ENCODE measurements around the gene KIAA1958.

KIAA1958 gene

DNA sequence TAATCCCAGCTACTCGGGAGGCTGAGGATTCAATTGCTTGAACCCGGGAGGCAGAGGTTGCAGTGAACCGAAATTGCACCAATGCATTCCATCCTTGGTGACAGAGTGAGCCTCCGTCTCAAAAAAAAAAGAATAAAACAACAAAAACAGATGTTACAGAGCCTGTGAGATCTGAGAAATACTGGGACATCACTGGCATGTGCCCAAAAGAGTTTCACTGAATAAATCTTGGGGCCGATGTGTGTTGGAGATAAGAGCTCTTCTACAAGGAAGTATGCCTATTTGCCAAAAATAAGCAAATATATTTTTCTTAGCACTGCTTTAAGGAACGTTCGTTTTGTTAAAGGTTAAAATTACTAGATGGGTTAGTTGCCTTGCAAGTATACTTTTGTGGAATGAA is 55.1 kb downstream of the KIAA1958 start:
- peak in 1 of 2 experiments; percentile 55 for DNase-seq (ENCODE audit: low read depth in 1 of 2, low spot score in 1 of 2)
- in situ Hi-C loops (cut with HindIII; ENCODE audit: low pct_unique_long_range_greater_than_20kb, low sequenced_read_pairs), result no loop called here
- TF ChIP-seq JUND (IDR thresholded peaks at IDR 0.05; ENCODE audit: low read depth), result no peak

DNA sequence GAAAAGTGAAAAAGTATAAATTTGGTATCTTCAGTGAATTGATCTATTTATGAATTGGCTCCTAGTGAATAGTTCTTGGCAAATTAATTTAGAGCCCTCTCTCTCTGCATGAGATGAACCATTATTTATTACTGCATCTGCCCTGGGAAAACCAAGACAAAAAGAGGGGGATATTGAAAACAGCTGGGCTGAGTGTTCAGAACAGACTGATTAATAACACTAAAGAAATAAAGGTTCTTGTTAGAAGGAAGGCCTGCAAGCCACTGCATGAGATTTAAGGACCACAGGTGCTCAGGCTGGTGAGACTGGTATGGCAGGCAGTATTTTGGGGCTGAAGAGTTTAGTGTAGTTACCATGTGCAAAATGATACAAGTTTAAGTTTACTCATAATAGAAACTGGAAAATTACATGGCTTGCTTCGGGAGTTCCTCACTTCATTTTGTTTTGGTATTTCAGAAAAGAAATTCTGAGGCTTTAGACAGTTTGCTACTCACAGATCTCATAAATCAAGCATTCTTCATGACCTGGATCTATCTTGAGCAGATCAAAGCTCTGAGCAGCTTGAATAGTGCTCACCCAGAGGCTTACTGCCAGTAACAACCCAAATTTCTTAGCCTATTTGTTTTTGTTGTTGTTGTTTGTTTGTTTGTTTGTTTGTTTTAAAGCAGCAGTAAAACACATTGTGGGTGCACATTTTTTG is 56.1 kb downstream of the KIAA1958 start:
- in situ Hi-C loops (cut with HindIII; ENCODE audit: low pct_unique_long_range_greater_than_20kb, low sequenced_read_pairs), result no loop called here
- TF ChIP-seq JUND (IDR thresholded peaks at IDR 0.05; ENCODE audit: low read depth), result no peak
- no peak for DNase-seq (ENCODE audit: low read depth in 1 of 2, low spot score in 1 of 2)

DNA sequence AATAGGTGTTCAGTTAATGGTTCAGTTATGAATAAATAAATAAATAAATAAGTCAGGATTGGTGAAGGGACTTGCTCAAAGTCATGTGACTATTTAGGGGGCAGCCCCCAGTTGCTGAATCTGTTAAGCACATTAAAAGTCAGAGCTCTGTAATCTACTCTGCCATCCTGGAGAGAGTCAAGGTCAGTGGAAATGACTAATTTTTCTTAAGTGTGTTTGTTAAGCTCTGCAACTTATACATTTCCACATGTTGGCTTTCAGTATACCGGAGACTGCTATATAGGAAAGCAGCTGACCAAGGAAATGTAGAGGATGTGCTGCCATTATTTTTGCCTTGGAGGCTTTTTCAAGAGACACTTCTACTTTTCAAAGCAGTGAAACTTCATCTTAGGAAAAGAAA is 57.9 kb downstream of the KIAA1958 start:
- no peak for DNase-seq (ENCODE audit: low read depth in 1 of 2, low spot score in 1 of 2)
- TF ChIP-seq JUND (IDR thresholded peaks at IDR 0.05; ENCODE audit: low read depth), result no peak
- in situ Hi-C loops (cut with HindIII; ENCODE audit: low pct_unique_long_range_greater_than_20kb, low sequenced_read_pairs), result no loop called here

DNA sequence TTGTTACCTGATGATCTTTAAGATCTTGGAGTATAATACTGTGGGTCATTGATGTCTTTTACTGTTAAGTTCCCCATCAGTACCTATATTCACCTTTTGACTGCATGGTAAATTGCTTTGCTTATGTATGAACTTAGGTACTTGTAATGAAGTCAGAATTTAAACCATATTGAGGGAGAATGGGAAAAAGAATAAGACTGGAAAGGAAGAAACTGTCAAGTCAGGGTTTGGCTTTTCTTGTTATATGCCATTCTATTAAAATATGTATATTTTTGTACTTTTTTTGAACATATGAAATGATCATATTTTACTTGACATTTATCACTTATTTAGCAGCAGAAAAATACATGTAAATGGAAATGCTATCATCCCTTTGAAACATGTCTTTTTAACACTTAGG is 58.6 kb downstream of the KIAA1958 start:
- in situ Hi-C loops (cut with HindIII; ENCODE audit: low pct_unique_long_range_greater_than_20kb, low sequenced_read_pairs), result no loop called here
- DNase-seq (ENCODE audit: low read depth in 1 of 2, low spot score in 1 of 2), result no peak
- no peak for TF ChIP-seq JUND (IDR thresholded peaks at IDR 0.05; ENCODE audit: low read depth)

DNA sequence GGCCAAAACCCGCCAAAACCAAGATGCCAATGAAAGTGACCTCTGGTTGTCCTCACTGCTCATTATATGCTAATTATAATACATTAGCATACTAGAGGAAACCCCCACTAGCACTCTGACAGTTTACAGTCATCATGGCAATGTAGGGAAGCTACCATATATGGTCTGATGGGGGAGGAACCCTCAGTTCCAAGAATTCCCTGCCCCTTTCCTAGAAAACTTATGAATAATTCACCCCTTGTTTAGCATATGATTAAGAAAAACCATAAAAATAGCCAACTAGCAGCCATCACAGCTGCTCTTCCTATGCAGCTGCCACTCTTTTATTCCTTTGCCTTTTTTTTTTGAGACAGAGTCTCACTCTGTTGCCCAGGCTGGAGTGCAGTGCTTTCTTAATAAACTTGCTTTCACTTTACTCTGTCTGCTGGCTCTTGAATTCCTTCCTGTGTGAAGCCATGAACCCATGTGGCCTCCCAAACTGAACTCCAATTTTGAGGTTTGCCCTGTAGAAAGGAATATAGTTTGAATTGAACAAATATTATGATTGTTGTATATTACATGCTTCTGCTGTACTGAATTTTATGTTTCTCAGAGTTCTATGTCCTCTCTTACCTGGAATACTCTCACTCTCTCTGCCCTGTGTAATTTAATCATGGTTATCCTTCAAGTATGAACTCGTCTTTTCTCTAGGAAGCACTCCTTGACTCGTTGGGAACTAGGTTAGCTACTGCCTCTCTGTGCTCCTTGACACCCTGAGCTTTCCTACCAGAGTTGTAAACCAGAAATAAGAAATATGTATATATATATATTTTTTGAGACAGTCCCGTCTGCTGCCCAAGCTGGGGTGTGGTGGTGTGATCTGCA is 59.8 kb downstream of the KIAA1958 start:
- DNase-seq (ENCODE audit: low read depth in 1 of 2, low spot score in 1 of 2), result peak in 1 of 2 experiments; percentile 73
- TF ChIP-seq JUND (IDR thresholded peaks at IDR 0.05; ENCODE audit: low read depth), result no peak
- in situ Hi-C loops (cut with HindIII; ENCODE audit: low pct_unique_long_range_greater_than_20kb, low sequenced_read_pairs), result no loop called here

DNA sequence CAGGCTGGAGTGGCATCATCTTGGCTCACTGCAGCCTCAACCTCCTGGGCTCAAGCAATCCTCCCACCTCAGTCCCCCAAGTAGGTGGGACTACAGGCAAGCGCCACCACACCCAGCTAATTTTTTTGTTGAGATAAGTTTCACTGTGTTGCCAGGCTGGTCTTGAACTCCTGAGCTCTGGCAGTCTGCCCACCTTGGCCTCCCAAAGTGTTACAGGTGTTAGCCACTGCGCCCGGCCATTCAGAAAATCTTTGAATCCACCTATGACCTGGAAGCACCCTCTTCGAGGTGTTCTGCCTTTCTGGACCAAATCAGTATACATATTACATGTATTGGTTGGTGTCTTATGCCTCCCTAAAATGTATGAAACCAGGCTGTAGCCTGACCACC is 61.4 kb downstream of the KIAA1958 start:
- TF ChIP-seq JUND (IDR thresholded peaks at IDR 0.05; ENCODE audit: low read depth), result no peak
- no peak for DNase-seq (ENCODE audit: low read depth in 1 of 2, low spot score in 1 of 2)
- in situ Hi-C loops (cut with HindIII; ENCODE audit: low pct_unique_long_range_greater_than_20kb, low sequenced_read_pairs), result no loop called here

DNA sequence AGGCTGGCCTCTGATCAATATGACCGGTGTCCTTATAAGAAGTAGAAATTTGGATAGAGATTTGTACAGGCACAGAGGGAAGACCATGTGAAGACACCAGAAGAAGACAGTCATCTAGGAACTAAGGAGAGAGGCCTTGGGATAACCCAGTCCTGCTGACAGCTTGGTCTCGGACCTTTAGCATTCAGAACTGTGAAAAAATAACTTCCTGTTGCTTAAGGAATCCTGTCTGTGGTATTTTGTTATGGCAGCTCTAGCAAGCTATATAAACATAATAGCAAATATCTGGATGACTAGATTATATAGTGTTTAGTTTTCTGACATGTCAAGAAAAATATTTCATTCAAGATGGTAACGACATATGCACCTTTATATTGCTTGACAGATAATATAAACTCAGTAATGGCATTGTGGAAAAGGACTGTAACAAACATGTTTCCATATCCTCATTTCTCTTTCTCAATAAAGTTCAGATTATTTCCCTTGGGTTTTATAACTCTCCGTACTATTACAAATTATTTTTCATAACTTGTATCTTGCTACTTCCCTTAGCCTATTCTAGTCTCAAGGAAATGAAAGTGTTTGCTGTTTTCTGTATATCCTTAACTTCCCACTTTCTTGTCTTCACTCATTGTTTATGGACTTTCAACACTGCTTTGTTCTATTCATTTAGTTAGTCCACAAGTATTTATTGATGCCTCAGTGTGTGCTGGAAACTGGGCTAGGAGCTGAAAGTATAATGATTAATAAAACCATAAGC is 62.4 kb downstream of the KIAA1958 start:
- in situ Hi-C loops (cut with HindIII; ENCODE audit: low pct_unique_long_range_greater_than_20kb, low sequenced_read_pairs), result no loop called here
- DNase-seq (ENCODE audit: low read depth in 1 of 2, low spot score in 1 of 2), result no peak
- TF ChIP-seq JUND (IDR thresholded peaks at IDR 0.05; ENCODE audit: low read depth), result no peak

DNA sequence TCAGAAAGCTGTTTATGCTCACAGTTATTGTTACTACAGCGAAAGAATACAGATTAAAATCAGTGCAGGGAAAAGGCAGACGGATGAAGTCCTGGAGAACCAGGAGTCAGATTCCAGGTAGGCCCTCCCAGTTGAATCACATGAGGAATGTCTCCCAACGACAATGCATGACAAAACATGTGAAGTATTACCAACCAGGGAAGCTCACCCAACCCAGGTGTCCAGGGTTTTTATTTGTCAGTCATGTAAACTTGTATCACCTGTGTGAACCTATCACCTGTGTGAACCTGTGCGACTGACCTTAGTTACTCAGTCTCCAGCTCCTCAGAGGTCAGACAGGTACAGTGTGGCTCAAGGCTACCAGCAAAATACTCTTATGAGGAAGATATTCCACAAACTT is 63.9 kb downstream of the KIAA1958 start:
- in situ Hi-C loops (cut with HindIII; ENCODE audit: low pct_unique_long_range_greater_than_20kb, low sequenced_read_pairs), result no loop called here

DNA sequence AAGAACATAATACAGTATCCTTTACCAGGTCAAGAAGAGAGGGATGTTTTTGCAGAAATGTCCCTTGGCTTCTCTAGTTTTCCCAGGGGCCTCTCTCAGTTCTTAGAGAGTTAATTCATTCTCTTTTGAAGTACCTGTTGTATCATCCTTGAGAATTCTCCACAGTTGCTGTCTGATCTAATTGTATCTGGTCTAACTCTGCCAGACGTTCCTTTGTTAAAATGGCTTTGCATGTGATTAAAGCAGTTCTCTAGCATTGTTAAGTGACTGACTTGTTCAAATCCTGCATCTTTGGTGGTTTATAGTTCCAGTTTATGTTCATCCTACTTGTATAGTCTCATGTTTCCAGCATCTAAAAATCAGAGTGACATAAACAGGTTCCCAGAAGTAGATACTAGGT is 65.0 kb downstream of the KIAA1958 start:
- no peak for DNase-seq (ENCODE audit: low read depth in 1 of 2, low spot score in 1 of 2)
- in situ Hi-C loops (cut with HindIII; ENCODE audit: low pct_unique_long_range_greater_than_20kb, low sequenced_read_pairs), result no loop called here
- TF ChIP-seq JUND (IDR thresholded peaks at IDR 0.05; ENCODE audit: low read depth), result no peak

More for the DNA sequence above, 63.9 kb downstream of the KIAA1958 start:
- TF ChIP-seq JUND (IDR thresholded peaks at IDR 0.05; ENCODE audit: low read depth), result no peak
- DNase-seq (ENCODE audit: low read depth in 1 of 2, low spot score in 1 of 2), result peak in 1 of 2 experiments; percentile 38

DNA sequence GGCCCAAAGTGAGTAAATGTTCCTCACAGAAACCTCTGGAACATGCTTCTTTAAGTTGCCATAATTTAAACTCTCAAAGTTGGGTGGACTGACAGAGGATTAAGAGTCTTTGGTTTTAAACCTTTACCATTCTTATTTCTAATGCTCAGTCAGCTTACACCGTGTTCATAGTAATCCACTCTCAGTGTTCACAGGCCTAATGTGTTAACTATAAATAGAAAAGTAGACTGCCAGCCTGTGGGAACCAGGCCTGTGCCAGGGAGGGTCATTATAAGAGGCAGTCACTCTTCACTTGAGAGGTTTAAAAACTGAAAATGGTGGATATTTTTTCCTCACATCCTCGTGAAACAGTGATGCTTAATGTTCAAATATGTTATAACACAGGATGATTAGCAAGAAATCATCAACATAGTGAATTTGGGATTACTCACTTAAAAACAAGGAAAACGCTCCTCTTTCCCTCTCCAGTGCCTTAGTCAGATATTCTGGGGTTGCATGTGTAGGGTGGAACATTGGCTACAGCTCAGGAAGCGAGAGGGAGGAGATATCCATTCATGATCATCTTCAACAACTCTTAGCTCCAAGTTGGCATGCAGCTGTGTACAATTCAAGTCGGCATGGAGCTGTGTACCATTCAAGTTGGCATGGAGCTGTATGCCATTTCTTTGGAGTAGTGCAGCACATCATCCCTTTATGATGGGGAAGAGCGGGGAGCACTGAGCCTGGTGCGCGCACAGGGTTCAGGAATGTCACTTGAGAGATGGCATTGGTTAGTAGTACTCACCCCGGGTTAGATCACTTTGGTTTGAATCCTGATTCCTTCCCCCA is 65.8 kb downstream of the KIAA1958 start:
- TF ChIP-seq JUND (IDR thresholded peaks at IDR 0.05; ENCODE audit: low read depth), result no peak
- DNase-seq (ENCODE audit: low read depth in 1 of 2, low spot score in 1 of 2), result no peak
- in situ Hi-C loops (cut with HindIII; ENCODE audit: low pct_unique_long_range_greater_than_20kb, low sequenced_read_pairs), result no loop called here

DNA sequence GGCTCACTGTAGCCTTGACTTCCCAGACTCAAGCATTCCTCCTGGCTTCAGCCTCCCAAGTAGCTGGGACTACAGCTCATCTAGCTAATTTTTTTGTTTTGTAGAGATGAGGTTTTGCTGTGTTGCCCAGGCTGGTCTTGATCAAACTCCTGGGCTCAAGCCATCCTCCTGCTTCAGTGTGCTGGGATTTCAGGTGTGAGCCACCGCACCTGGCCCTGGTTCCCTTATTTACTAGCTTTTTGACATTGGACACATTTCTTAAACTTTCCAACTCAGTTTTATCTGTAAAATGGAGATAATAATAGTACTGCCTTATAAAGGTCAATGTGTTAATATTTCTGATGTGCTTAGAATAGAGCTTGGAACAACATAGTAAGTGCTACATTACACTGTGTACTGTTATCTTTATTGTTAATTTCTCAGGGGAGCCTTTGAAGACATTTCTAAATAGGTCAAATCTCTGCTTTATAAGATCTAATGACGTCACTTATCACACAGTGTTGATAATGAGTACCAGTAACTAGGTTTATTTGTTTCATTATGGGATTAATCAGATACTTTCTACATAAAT is 66.7 kb downstream of the KIAA1958 start:
- no peak for DNase-seq (ENCODE audit: low read depth in 1 of 2, low spot score in 1 of 2)
- in situ Hi-C loops (cut with HindIII; ENCODE audit: low pct_unique_long_range_greater_than_20kb, low sequenced_read_pairs), result no loop called here
- TF ChIP-seq JUND (IDR thresholded peaks at IDR 0.05; ENCODE audit: low read depth), result no peak

DNA sequence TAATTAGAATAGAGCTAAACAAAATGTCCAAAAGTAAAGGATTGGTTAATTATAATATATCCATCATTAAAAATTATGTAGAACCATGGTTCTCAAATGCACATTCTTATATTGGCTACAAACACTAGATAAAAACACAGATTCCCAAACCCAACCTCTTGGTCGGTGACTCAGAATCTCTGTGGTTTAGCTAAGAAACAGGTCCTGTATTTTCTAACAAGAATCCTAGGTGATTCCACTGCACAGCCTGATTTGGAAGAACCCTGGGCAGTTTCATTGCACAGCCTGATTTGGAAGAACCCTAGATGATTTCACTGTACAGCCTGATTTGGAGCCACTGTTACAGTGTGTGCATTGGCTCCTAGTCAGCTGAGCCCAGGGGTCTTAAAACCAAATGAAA is 67.9 kb downstream of the KIAA1958 start:
- in situ Hi-C loops (cut with HindIII; ENCODE audit: low pct_unique_long_range_greater_than_20kb, low sequenced_read_pairs), result no loop called here
- no peak for DNase-seq (ENCODE audit: low read depth in 1 of 2, low spot score in 1 of 2)
- TF ChIP-seq JUND (IDR thresholded peaks at IDR 0.05; ENCODE audit: low read depth), result no peak
